Loucy (cell line): ENCODE data around the gene OTOR.

Experiments
- EZH2phosphoT487 ChIP-seq: fragments of 200-600 bp; IDR thresholded peaks from 2 replicates; pipeline ENCODE4 v1.6.1; 2018; ENCODE audit warnings: antibody characterized with exemption, mild to moderate bottlenecking, moderate library complexity, borderline replicate concordance
- TF ChIP-seq, protein P1 (sequence below): fragments of 200-600 bp; sonication (generic); conservative IDR thresholded peaks from 2 replicates; pipeline ENCODE4 v1.5.1; 2014; ENCODE audit warnings: mild to moderate bottlenecking, antibody characterized with exemption, low read length

GRCh38 chr20:16714751-16715150, 33.4 kb upstream of the OTOR start:
- TF ChIP-seq, protein P1, sequence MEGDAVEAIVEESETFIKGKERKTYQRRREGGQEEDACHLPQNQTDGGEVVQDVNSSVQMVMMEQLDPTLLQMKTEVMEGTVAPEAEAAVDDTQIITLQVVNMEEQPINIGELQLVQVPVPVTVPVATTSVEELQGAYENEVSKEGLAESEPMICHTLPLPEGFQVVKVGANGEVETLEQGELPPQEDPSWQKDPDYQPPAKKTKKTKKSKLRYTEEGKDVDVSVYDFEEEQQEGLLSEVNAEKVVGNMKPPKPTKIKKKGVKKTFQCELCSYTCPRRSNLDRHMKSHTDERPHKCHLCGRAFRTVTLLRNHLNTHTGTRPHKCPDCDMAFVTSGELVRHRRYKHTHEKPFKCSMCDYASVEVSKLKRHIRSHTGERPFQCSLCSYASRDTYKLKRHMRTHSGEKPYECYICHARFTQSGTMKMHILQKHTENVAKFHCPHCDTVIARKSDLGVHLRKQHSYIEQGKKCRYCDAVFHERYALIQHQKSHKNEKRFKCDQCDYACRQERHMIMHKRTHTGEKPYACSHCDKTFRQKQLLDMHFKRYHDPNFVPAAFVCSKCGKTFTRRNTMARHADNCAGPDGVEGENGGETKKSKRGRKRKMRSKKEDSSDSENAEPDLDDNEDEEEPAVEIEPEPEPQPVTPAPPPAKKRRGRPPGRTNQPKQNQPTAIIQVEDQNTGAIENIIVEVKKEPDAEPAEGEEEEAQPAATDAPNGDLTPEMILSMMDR: no peak
- no peak for TF ChIP-seq EZH2phosphoT487
